ENCODE results near the gene C11orf68. TPM values are rescaled to one million over a fixed set of nuclear protein-coding genes. Genes with fewer than 3 reads are reported as not detected.

C11orf68 gene
- total RNA-seq, 1 donor from 2014 or later: 34.6 TPM

DNA sequence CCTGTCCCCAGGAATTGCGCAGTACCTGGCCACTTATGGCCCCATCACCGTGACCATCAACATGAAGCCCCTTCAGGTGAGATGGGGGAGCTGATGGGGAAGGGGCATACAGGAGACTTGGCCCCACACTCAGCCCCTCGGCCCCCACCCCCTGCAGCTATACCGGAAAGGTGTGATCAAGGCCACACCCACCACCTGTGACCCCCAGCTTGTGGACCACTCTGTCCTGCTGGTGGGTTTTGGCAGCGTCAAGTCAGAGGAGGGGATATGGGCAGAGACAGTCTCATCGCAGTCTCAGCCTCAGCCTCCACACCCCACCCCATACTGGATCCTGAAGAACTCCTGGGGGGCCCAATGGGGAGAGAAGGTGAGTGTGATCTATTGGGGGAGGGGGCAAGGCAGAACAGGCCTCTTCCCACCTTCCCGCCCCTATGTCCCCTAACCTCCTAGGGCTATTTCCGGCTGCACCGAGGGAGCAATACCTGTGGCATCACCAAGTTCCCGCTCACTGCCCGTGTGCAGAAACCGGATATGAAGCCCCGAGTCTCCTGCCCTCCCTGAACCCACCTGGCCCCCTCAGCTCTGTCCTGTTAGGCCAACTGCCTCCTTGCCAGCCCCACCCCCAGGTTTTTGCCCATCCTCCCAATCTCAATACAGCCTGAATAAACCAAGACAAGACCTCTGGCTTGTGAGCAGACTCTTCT is 35.7 kb downstream of the C11orf68 start:
- Histone ChIP-seq H3K27ac (ENCODE audit: low read depth, low read length) (no peak overlapping the region), H3K4me1 (ENCODE audit: insufficient read depth, low read length) (peaks cover 29% of the 10 kb centered on the region), H3K36me3 (ENCODE audit: insufficient read depth, low read length) (peaks cover 14% of the 10 kb centered on the region), H2AFZ (ENCODE audit: low read depth, low read length) (no peak overlapping the region), H3K79me2 (ENCODE audit: insufficient read depth, low read length) (peaks cover 36% of the 10 kb centered on the region), H3K9ac (ENCODE audit: low read length) (no peak overlapping the region), H3K4me2 (ENCODE audit: low read length) (no peak overlapping the region), H4K20me1 (ENCODE audit: insufficient read depth, low read length) (peaks cover 41% of the 10 kb centered on the region), H3K9me3 (ENCODE audit: insufficient read depth, low read depth, low read length) (no peaks in the 10 kb centered on the region), H3K27me3 (ENCODE audit: insufficient read depth, low read length) (no peaks in the 10 kb centered on the region), H3K4me3 (ENCODE audit: insufficient read depth, low read depth, low read length) (no peak overlapping the region)
- FAIRE-seq: no peak
- TF ChIP-seq, protein P1, sequence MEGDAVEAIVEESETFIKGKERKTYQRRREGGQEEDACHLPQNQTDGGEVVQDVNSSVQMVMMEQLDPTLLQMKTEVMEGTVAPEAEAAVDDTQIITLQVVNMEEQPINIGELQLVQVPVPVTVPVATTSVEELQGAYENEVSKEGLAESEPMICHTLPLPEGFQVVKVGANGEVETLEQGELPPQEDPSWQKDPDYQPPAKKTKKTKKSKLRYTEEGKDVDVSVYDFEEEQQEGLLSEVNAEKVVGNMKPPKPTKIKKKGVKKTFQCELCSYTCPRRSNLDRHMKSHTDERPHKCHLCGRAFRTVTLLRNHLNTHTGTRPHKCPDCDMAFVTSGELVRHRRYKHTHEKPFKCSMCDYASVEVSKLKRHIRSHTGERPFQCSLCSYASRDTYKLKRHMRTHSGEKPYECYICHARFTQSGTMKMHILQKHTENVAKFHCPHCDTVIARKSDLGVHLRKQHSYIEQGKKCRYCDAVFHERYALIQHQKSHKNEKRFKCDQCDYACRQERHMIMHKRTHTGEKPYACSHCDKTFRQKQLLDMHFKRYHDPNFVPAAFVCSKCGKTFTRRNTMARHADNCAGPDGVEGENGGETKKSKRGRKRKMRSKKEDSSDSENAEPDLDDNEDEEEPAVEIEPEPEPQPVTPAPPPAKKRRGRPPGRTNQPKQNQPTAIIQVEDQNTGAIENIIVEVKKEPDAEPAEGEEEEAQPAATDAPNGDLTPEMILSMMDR (IDR thresholded peaks at IDR 0.05; ENCODE audit: insufficient read depth, low read depth, low read length): no peak
- no peak for TF ChIP-seq EZH2 (IDR thresholded peaks at IDR 0.05; ENCODE audit: insufficient read depth, low read length)
- peaks cover 10% of the 10 kb centered on the region for H3K4me1 Mint-ChIP-seq (ENCODE audit: low read depth, unreplicated experiment)
- no peak overlapping the region for H3K27ac Mint-ChIP-seq (ENCODE audit: unreplicated experiment)
- no peaks in the 10 kb centered on the region for H3K9me3 Mint-ChIP-seq (ENCODE audit: unreplicated experiment)
- peak overlapping the region; percentile 45 for H3K4me3 Mint-ChIP-seq (ENCODE audit: unreplicated experiment)
- no peaks in the 10 kb centered on the region for H3K27me3 Mint-ChIP-seq (ENCODE audit: low read depth, unreplicated experiment)
- peaks cover 14% of the 10 kb centered on the region for H3K36me3 Mint-ChIP-seq (ENCODE audit: low read depth, unreplicated experiment)
- no peak for DNase-seq (ENCODE audit: low read depth)

- Histone ChIP-seq H3K4me1 (ENCODE audit: insufficient read depth, low read length) (peaks cover 24% of the 10 kb centered on the region), H2AFZ (ENCODE audit: low read depth, low read length) (no peak overlapping the region), H3K27ac (ENCODE audit: low read depth, low read length) (no peak overlapping the region), H3K9me3 (ENCODE audit: insufficient read depth, low read depth, low read length) (no peaks in the 10 kb centered on the region), H3K9ac (ENCODE audit: low read length) (no peak overlapping the region), H3K79me2 (ENCODE audit: insufficient read depth, low read length) (peaks cover 28% of the 10 kb centered on the region), H3K27me3 (ENCODE audit: insufficient read depth, low read length) (no peaks in the 10 kb centered on the region), H4K20me1 (ENCODE audit: insufficient read depth, low read length) (peaks cover 36% of the 10 kb centered on the region), H3K4me2 (ENCODE audit: low read length) (no peak overlapping the region), H3K4me3 (ENCODE audit: insufficient read depth, low read depth, low read length) (no peak overlapping the region), H3K36me3 (ENCODE audit: insufficient read depth, low read length) (peaks cover 14% of the 10 kb centered on the region)
- DNase-seq (ENCODE audit: low read depth) (no peak), FAIRE-seq (no peak)
- Mint-ChIP-seq H3K4me1 (ENCODE audit: low read depth, unreplicated experiment) (peaks cover 10% of the 10 kb centered on the region), H3K27me3 (ENCODE audit: low read depth, unreplicated experiment) (no peaks in the 10 kb centered on the region), H3K27ac (ENCODE audit: unreplicated experiment) (peak overlapping the region; percentile 34), H3K9me3 (ENCODE audit: unreplicated experiment) (no peaks in the 10 kb centered on the region), H3K36me3 (ENCODE audit: low read depth, unreplicated experiment) (peaks cover 14% of the 10 kb centered on the region), H3K4me3 (ENCODE audit: unreplicated experiment) (peak overlapping the region; percentile 68)
- TF ChIP-seq EZH2 (IDR thresholded peaks at IDR 0.05; ENCODE audit: insufficient read depth, low read length): no peak
- TF ChIP-seq, protein P1 (IDR thresholded peaks at IDR 0.05; ENCODE audit: insufficient read depth, low read depth, low read length): no peak
Measured at GRCh38 chr11:65882120-65883057, 36.5 kb downstream of the C11orf68 start.
